Esophagus squamous epithelium (tissue), 4 donors: ENCODE data around the gene BPIFB4.

ENCODE experiments used
- POLR2A ChIP-seq, 4 donors: fragments of 450-650 bp; IDR thresholded peaks; one replicate each; pipeline ENCODE4 v1.6.1; 2017; ENCODE audit warnings: antibody characterized with exemption in 4 of 4, mild to moderate bottlenecking in 4 of 4, moderate library complexity in 3 of 4
- TF ChIP-seq, protein P1 (sequence below), 6 experiments: fragments of 450-650 bp in 4 of 6; fragments of 200-600 bp in 2 of 6; sonication (generic) in 2 of 6; IDR thresholded peaks; one replicate each; pipeline ENCODE4 v1.5.1; 2016 to 2019; ENCODE audit warnings: antibody characterized with exemption in 6 of 6, mild to moderate bottlenecking in 4 of 6, moderate library complexity in 4 of 6

DNA sequence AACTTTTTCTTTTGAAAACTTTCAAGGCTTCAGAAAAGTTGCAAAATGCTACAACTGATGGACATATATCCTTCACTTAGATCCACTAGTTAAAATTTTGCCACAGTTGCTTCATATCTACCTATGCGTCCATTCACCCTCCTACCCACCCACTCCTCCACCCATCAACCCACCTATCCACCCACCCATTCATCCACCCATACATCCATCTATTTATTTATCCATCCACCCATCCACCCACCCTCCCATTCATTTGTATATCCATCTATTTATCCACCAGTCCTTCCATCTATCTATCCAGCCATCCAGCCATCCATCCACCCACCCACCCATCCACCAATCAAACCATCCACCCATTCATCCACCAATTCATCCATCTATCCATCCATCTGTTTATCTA, 13.6 kb downstream of the BPIFB4 start:
- TF ChIP-seq, protein P1, sequence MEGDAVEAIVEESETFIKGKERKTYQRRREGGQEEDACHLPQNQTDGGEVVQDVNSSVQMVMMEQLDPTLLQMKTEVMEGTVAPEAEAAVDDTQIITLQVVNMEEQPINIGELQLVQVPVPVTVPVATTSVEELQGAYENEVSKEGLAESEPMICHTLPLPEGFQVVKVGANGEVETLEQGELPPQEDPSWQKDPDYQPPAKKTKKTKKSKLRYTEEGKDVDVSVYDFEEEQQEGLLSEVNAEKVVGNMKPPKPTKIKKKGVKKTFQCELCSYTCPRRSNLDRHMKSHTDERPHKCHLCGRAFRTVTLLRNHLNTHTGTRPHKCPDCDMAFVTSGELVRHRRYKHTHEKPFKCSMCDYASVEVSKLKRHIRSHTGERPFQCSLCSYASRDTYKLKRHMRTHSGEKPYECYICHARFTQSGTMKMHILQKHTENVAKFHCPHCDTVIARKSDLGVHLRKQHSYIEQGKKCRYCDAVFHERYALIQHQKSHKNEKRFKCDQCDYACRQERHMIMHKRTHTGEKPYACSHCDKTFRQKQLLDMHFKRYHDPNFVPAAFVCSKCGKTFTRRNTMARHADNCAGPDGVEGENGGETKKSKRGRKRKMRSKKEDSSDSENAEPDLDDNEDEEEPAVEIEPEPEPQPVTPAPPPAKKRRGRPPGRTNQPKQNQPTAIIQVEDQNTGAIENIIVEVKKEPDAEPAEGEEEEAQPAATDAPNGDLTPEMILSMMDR (IDR thresholded peaks at IDR 0.05): no peak
- no peak for TF ChIP-seq POLR2A (IDR thresholded peaks at IDR 0.05)
